Fibroblast of peridontal ligament (primary cell): Measurements from ENCODE around the gene ST3GAL3.
A peak's percentile ranks its signal among the peaks of the same experiment; 100 is the strongest.

Source experiments
- DNase-seq: peaks from one replicate; pipeline ENCODE4 v3.0.0-alpha.2; 2010; ENCODE audit errors: extremely low read depth

ST3GAL3 gene

DNA sequence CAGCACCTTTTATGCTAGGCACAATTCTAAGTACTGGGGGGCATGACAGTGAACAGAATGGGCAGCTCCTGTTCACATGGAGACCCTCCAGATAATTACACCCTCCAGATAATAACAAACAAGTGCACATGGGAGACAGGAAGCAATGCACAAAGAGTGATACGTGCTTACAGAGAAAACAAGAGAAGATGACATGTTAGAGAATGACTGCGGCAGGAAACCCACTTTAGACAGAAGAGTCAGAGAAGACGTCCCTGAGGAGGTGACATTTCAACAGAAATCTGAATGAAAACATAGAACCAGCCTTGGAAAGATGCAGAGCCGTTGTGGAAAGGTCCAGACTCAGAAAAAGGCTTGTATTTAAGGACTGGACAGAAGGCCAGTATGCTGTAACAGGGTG is 171.5 kb downstream of the ST3GAL3 start:
- no peak for DNase-seq

DNA sequence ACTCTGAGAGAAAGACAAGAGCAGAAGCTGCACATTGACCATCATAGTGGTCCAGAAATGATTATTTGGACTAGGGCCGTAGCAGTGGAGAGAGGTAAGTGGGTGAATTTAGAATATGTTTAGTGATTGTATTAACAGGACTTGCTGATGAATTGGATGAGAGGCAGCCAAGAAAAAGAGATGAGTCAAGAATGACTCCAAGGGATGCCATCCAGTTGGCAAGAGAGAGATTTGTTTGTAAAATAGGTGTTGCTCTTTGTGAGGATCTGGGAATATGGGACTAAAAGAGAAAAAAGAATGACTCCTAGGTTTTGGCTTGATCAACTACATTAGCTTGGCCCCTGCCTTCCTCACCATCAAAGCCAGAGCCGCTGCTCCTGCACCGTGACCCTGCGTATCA is 172.1 kb downstream of the ST3GAL3 start:
- peak; percentile 60 for DNase-seq

DNA sequence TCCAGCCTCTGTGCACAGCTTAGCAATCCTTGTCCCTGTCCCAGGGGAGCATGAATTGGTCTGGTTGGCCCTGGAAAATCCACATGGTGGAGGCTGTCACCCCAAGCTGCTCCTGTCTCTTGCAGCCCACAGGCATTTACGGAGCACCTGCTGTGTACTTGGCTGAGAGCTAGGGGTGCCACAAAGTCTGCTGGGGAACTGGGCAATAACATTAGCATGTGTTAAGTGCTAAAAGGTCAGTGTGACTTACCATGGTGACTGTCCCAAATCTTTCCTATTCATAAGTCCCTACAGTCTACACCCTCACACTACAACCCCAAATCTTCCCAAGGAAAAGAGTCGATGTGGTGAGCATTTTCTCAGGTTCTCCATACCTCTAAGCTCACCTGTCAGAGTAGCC is 172.7 kb downstream of the ST3GAL3 start:
- DNase-seq = no peak

DNA sequence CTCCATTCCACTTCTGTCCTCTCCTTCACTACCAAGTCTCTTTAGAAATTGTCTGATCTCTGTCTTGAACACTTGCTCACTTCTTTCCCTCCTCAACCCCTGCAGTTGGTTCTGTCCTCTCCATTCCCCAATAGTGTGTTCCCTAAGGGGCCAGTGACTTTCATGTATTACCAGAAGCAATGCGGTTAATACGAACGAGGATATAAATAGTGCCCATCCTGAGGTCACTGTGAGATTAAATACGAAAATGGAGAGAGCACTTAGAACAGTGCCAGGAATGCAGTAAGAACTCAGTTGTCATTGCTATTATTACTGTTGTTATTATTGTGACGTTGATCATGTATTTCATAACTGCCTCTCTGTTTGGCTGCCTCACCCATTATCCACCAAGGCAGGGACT is 173.3 kb downstream of the ST3GAL3 start:
- DNase-seq = no peak

DNA sequence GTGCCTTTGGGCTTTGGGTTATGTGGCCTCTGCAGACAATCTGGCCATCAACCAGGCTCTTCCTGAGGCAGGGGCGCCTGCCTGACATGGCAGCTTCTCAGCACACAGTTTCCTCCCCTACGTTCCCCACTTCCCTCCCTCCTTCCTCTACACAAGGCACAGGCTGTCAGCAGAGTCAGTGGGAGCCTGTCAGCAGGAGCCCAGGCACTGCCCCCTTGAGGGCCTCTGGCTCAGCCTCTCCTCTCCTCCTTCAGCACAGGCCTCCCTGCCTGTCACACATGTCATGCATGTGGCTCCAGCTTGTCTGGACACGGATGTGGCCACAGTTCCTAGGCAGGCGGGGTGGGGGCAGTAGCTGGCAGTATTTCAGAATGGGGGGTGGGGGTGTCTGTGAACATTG is 174.1 kb downstream of the ST3GAL3 start:
- DNase-seq = no peak

DNA sequence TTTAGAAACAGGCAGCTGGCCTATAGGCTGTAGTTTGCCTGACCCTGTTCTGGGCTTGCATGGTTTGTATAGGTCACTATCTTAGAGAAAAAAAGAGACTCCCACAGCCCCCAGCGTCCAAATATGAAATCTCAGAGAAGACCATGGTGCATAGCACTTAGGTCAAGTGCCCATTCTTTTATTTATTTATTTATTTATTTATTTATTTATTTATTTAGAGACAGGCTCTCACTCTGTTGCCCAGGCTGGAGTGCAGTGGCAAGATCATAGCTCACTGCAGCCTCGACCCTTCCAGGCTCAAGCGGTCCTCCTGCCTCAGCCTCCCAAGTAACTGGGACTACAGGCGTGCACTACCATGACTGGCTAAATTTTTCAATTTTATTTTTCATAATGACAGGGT is 175.4 kb downstream of the ST3GAL3 start:
- DNase-seq = no peak

DNA sequence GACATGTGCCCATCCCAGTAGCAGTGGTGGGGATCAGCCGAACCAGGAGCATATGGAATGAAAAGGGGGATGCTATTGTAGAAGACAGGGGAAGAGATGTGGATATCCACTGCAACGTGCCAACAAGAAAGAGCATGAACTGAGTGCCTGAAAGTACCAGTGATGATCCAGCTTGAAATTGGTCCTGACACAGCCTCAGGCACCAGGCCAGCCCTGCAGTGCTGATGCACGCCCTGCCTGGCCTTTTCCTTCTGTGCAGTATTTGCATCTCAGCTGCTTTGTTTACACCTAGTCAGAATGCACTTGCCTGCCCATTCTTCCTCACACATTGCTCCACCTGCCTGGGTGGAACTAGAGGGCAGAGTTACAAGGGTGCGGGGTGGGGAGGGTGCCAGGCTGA is 176.0 kb downstream of the ST3GAL3 start:
- no peak for DNase-seq

DNA sequence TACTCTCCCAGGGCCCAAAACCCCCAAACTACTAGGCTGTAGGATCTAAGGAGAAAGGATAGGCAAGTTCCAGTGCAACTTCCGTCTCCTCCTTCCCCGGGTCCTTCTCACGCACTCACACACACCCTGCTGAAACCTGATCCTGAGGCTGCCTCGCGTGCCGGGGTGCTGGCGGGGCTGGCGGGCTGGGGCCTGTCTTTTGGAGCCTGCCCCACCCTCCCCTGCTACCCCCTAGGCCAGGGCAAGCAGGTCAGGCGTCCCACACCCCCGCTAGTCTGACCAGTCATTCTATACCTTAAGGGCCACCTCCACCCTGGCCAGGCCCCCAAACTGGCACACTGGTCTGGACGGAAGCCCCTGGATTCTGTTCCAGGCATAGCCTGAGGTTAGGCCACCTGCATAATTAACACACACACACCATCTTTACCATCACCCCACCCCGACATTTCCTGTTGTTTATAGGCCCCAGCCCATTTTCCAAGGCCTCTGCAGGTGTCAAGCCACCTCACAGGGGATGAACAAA is 178.0 kb downstream of the ST3GAL3 start:
- no peak for DNase-seq

DNA sequence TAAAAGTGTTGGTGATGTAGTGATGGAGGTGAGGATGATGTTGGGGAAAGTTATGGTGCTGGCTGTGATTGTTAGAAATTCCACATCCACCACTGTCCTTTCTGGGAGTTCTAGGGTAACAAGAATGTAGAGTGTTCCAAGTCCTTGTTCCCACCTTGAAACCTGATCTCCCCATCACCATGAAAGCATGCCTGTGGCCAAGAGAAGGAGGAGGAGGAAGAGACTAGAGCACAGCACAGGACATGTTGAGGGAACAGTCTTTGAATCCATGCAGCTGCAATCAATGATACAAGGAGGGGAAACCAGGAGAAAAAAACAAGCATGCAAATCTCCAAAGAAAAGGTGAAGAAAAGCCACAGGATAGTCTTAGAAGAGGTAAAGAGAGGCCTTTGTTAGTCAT is 180.4 kb downstream of the ST3GAL3 start:
- no peak for DNase-seq

DNA sequence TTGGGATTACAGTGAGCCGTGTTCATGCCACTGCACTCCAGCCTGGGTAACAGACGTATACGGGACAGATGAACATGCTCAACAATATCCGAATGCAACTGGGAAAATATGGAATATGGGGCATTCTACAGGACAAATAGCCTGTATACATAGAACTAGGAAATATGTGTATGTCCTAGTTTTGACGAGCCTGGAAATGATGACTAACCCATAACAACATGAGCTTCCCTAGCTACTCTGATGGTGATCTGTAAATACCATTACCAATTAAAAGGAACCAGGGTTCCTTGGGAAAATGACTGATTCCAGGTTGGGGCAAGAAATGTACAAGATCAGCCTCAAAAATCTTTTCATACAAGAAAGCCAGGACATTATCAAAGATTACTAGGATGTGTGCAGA is 183.5 kb downstream of the ST3GAL3 start:
- DNase-seq = no peak

DNA sequence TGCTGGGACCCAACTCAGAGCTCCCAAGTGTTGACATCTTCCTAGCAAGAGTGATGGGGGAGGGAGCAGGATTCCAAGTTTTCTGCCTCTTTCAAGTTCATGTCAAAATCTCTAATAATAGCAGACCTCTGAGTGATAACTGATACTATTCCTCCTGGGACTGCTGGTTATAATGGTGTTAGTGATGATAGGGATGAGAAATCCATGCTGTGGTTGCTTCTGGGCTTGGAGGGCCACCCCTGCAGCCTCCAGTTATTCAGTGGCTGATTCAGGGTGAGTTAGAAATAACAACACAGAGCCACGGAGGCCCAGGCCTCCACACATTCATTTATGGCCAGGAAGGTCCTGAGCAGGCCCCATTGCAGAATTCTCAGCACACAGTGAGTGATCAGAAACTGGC is 185.7 kb downstream of the ST3GAL3 start:
- peak; percentile 18 for DNase-seq

DNA sequence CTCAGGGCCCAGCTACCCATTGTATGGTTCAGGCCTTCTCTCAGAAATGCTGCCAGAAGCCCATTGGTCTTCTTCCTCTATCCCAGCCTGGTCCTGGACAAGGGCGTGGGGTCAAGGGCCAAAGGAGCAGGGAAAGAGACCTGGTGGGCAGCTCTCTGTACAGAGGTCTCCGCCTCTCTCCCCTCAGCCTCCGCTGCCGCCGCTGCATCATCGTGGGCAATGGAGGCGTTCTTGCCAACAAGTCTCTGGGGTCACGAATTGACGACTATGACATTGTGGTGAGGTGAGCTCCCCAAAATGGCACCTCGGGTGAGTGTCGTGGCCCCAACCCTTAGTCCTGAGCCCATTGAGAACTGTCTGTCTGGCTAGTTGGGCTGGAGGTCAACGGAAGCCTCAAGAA is 191.6 kb downstream of the ST3GAL3 start:
- no peak for DNase-seq

DNA sequence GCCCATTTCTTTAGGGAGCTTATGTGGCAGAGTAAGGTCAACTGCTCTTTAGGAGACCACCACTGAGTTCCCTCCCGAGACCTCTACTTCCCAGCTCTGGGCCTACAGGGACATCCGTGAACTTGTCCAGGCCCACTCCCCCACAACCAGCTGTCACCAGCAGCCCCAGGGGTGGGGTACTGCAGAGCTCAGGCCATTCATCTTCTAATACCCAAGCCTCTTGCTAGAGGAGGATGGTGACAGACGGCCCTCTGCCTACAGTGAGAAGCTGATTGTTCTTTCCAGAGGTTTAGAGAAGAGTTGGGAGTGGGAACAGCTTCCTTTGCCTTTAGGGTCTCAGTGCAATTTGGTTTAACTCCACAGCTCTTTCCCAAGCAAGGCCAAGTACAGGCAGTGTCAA is 193.1 kb downstream of the ST3GAL3 start:
- no peak for DNase-seq

DNA sequence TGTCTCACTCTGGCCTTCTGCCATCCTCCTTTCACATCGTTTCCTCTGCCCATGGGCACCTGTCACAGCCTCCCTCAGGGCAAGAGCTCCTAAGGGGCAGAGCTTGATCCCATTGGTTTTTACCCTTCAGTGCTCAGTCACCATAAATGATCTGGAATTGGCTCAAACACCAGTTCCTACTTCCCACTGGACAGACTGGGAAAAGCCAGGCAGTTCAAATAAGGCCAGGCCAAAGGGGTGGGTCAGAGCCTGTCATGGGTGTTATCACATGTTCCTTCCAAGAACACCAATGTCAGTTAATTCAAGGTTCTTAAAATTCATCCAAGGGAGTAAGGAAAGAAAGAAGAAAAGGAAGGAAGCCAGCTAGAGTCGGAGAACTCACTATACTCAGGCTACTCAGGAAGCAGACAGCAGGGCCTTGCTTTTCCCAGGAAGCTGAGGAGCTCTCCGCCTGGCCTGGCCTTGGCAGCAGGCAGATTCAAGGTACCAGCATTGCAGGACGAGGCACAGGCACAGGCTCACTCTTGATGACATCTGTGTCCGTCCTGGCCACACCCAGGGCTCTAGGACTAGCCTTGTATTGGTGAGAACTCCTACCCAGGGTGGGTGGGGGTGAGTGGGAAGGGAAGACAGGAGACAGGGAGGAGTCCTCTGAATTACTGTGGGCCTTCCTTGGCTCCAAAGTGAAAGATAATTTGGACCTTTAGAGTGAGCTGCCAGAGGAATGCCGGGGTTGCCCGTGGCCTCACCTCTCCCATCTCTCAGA is 194.0 kb downstream of the ST3GAL3 start:
- no peak for DNase-seq

DNA sequence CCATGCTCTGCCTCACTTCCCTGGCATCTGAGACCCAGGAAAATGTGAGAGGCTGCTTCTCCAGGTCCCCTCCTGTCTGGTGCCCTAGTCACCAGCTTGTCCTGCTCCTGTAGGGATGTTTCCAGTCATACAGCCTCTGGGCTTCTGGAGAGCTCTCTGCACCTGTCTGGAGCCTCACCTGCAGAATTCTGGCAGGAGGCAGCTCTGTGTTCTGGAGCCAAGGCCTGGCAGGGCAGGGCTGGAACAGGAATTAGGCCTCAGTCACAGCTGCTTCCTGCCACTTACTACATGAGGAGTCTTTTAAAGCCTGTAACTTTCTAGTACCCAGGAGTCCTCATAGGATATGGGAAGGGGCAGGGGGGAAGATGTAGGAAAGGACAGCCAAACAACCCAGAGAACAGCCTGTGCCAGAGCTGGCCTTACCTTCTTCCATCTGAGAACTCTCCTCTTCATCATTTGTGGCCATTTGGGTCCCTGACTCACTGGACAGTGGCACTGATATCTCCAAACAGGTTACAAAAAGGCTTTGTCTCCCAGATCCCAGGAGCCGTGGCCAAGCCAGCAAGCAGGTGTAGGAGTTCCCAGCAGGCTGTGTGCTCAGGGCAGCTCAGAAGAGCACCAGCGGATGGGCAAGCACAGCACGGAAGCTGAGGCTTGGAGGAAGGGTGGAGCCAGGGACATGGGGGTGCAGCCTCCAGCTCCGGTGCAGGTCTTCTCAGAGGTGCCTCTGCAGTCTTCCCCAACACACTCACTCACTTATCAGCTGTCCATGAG is 194.9 kb downstream of the ST3GAL3 start:
- DNase-seq = no peak

DNA sequence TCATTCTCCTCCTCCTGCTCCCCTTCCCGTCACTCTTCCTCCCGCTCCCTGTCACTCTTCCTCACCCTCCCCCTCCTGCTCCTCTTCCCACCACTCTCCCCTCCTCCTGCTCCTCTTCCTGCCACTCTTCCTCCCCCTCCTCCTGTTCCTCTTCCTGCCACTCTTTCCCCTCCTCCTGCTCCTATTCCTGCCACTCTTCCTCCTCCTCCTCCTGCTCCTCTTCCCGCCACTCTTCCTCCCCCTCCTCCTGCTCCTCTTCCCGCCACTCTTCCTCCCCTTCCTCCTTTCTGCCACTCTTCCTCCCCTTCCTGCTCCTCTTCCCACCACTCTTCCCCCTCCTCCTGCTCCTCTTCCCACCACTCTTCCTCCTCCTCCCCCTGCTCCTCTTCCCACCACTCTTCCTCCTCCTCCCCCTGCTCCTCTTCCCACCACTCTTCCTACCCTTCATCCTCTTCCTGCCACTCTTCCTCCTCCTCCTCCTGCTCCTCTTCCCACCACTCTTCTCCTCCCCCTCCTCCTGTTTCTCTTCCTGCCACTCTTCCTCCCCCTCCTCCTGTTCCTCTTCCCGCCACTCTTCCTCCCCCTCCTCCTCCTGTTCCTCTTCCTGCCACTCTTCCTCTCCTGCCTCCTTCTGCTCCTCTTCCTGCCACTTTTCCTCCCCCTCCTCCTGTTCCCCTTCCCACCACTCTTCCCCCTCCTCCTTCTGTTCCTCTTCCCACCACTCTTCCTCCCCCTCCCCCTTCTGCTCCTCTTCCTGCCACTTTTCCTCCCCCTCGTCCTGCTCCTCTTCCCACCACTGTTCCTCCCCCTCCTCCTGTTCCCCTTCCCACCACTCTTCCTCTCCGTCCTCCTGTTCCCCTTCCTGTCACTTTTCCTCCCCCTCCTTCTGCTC is 197.6 kb downstream of the ST3GAL3 start:
- DNase-seq = no peak

DNA sequence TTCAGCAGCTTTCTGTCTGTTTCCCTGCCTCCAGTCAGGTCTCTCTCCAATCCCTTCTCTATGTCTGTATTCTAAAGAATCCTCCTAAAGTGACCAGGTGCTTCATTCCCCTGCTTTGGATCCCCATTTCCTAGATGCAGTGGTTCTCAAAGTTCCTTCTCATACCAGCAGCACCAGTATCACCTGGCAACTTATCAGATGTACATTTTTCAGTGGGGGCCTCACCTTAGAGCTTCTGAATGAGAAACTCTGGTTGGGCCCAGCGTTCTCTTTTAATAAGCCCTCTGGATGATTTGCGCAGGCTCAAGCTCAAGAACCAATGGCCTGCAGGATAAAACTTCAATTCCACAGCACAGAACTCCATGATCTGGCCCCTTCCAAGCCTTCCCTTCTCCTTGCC is 200.9 kb downstream of the ST3GAL3 start:
- DNase-seq = no peak

DNA sequence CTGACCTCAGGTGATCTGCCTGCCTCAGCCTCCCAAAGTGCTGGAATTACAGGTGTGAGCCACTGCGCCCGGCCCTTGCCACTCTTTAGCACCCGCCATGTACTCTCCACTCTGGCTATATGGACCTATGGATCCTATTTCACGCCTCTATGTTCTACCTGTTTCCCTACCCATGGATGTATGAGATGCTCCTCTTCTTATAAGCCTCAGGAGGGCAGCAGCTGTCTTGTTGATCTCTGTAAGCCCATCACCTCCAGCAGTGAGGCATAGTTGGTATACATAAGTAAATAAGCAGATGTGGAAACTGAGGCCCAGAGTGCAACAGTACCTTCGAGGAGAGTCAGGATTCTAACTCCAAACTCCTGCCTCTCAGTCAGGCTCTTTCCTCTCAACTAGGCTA is 201.5 kb downstream of the ST3GAL3 start:
- DNase-seq = no peak

DNA sequence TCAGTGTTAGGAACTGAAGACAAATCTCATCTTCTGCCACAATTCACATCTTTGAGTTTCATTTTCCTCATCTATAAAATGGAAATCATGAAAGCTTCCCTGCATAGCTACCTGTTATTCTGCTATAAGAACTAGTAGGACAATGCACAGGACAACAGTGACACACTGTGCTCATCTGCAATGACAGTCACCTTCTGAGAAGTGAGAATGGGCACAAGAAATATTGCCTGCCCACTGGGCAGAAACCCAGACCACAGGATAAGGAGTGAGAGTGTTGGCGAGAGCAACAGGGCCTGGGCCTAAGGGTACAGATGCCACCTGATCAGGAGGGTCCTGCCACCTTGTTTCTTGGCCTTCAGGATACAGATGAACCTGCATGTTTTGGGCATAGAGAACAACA is 203.0 kb downstream of the ST3GAL3 start:
- DNase-seq = no peak

DNA sequence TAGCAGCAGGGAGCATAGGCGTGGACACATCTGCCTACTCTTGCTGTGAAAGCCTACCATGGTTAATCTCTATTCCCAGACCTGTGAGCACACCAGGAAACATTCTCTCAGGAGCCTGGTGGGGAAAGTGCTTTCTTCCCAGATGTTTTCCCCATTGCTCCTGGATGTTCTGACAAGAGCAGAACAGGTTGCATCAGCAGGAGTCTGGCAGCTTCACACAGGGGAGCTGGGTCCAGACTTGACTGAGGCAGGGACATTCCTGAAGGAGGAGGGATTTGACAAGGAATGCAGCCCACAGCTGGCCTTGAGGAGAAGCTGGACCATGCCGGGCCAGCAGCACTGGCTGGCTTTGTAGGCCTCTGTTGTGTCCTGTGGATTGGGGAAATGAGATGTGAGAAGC is 205.3 kb downstream of the ST3GAL3 start:
- DNase-seq = peak; percentile 36

DNA sequence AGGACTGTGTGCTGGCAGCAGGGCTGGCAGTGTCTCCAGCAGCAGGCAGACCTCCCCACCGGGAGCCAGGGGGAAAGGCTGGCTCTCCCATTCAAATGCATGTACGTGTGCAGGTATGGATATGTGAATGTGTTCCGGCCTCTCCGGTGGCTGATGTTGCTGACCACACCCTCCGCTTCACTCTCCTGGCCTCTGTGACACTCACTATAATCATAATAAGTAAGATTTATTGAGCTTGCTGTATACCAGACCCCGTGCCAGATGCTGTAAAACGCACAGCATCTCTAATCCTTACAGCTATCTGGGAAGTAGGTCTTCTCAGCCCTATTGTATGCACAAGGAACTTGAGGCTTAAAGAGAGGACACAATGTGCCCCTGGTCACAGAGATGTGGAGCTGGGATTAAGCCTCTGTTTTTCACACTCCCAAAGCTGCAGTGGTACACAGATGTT is 205.7 kb downstream of the ST3GAL3 start:
- DNase-seq = no peak
